A549 (cell line): ENCODE data around the gene SHISA4. TPM values are rescaled to one million over a fixed set of nuclear protein-coding genes. Genes with fewer than 3 reads are reported as not detected.

ENCODE experiments used
- ATAC-seq, 2 experiments: fragments of 200-7000 bp in 1 of 2; fragments of >200 bp in 1 of 2; cut with Nextera tagmentation in 1 of 2; cut with Tn5 transposase in 1 of 2; 3 replicates each; pipeline versions ENCODE4 v1.8.0 to v1.9.1; 2018 to 2020; ENCODE audit warnings: mild to moderate bottlenecking in 1 of 2, moderate library complexity in 1 of 2
- CTCF ChIA-PET: fragments of 300-600 bp; sonication (Branson Sonifier 250); formaldehyde crosslinking; extraction: SDS; loops from one replicate; lab custom pipeline; 2021; ENCODE audit warnings: antibody characterized with exemption, inconsistent platforms; lab: Yijun Ruan, JAX
- POLR2A ChIA-PET: fragments of 350-600 bp; formaldehyde crosslinking; extraction: SDS; loops from one replicate; lab custom pipeline; 2021; ENCODE audit warnings: antibody characterized with exemption, inconsistent platforms; lab: Yijun Ruan, JAX
- DNase-seq, 2 experiments: peaks; one replicate each; pipeline versions ENCODE4 v3.0.0 to v3.0.0-alpha.2; 2011 to 2016; ENCODE audit warnings: low read depth in 1 of 2, low spot score in 1 of 2
- FAIRE-seq: peaks from 2 replicates; lab custom pipeline; 2011; peaks lifted over from hg19 to GRCh38; lab: Jason Lieb, UNC
- H3K27ac ChIP-seq, 2 experiments: fragments of >200 bp; sonication (Bioruptor Twin); formaldehyde crosslinking; 3 replicates each; pipeline ENCODE4 v1.5.1; 2016 to 2017
- H3K4me1 ChIP-seq: fragments of >200 bp; sonication (Bioruptor Twin); formaldehyde crosslinking; 3 replicates; pipeline ENCODE4 v1.6.1; 2016
- H3K4me2 ChIP-seq: fragments of >200 bp; sonication (Bioruptor Twin); formaldehyde crosslinking; 3 replicates; pipeline ENCODE4 v1.6.1; 2016
- H3K4me3 ChIP-seq: fragments of >200 bp; sonication (Bioruptor Twin); formaldehyde crosslinking; 3 replicates; pipeline ENCODE4 v1.5.1; 2016
- H3K9me3 ChIP-seq: fragments of >200 bp; sonication (Bioruptor Twin); formaldehyde crosslinking; 3 replicates; pipeline ENCODE4 v1.6.1; 2016
- ATOH8 ChIP-seq: fragments of 250-450 bp; sonication (Bioruptor Pico); IDR thresholded peaks from 2 replicates; pipeline ENCODE4 v1.5.0; 2020; ENCODE audit warnings: low read depth, mild to moderate bottlenecking, moderate library complexity
- BCL3 ChIP-seq: fragments of >200 bp; sonication (Bioruptor Twin); formaldehyde crosslinking; IDR thresholded peaks from 3 replicates; pipeline ENCODE4 v1.6.1; 2016
- BHLHE40 ChIP-seq: IDR thresholded peaks from 2 replicates; pipeline ENCODE4 v1.6.1; 2012; ENCODE audit warnings: low read depth, low read length, inconsistent platforms
- CEBPB ChIP-seq, 2 experiments: fragments of >200 bp in 1 of 2; sonication (Bioruptor Twin) in 1 of 2; formaldehyde crosslinking in 1 of 2; IDR thresholded peaks; 2 replicates each; pipeline ENCODE4 v1.6.1; 2012 to 2016
- CHD2 ChIP-seq: fragments of 150-350 bp; IDR thresholded peaks from 2 replicates; pipeline ENCODE4 v1.6.1; 2014; ENCODE audit warnings: low read length; ENCODE audit not compliant: partially characterized antibody
- ELK1 ChIP-seq: fragments of 150-350 bp; IDR thresholded peaks from 2 replicates; pipeline ENCODE4 v1.6.1; 2014; ENCODE audit warnings: low read depth, mild to moderate bottlenecking, low read length
- FOSL2 ChIP-seq, 2 experiments: fragments of 450-650 bp in 1 of 2; fragments of >200 bp in 1 of 2; sonication (Bioruptor Twin) in 1 of 2; formaldehyde crosslinking; IDR thresholded peaks; 2 replicates each; pipeline versions ENCODE4 v1.5.0 to v1.6.1; 2016 to 2020; ENCODE audit warnings: mild to moderate bottlenecking in 1 of 2, moderate library complexity in 1 of 2
- HEYL ChIP-seq: fragments of 250-450 bp; sonication (Bioruptor Pico); IDR thresholded peaks from 2 replicates; pipeline ENCODE4 v1.8.0; 2021; ENCODE audit warnings: mild to moderate bottlenecking, moderate library complexity
- HOXB13 ChIP-seq: fragments of 250-450 bp; sonication (Bioruptor Pico); IDR thresholded peaks from 2 replicates; pipeline ENCODE4 v1.5.0; 2020; ENCODE audit warnings: low read depth, mild to moderate bottlenecking, moderate library complexity
- JUN ChIP-seq, 2 experiments: fragments of >200 bp; sonication (Bioruptor Twin); formaldehyde crosslinking; IDR thresholded peaks; 2 replicates in 1 of 2; 3 replicates in 1 of 2; pipeline ENCODE4 v1.6.1; 2016 to 2017
- JUNB ChIP-seq: fragments of >200 bp; sonication (Bioruptor Twin); formaldehyde crosslinking; IDR thresholded peaks from 2 replicates; pipeline ENCODE4 v1.6.1; 2016
- KDM1A ChIP-seq: fragments of 200-600 bp; sonication (generic); IDR thresholded peaks from 2 replicates; pipeline ENCODE4 v1.6.1; 2016; ENCODE audit warnings: low read depth, mild to moderate bottlenecking
- KDM5A ChIP-seq: fragments of 200-600 bp; sonication (generic); IDR thresholded peaks from 2 replicates; pipeline ENCODE4 v1.6.1; 2016; ENCODE audit warnings: antibody characterized with exemption, mild to moderate bottlenecking
- MAFK ChIP-seq: fragments of 450-650 bp; IDR thresholded peaks from 2 replicates; pipeline ENCODE4 v1.6.1; 2014; ENCODE audit not compliant: partially characterized antibody
- NFE2L2 ChIP-seq: fragments of 150-350 bp; conservative IDR thresholded peaks from 2 replicates; pipeline ENCODE4 v1.6.1; 2014; ENCODE audit warnings: low read length
- NPAS2 ChIP-seq: fragments of 250-450 bp; sonication (Bioruptor Pico); IDR thresholded peaks from 2 replicates; pipeline ENCODE4 v1.8.0; 2022; ENCODE audit warnings: mild to moderate bottlenecking, moderate library complexity, borderline replicate concordance
- PBX3 ChIP-seq: IDR thresholded peaks from 2 replicates; pipeline ENCODE4 v1.6.1; 2012
- PHF8 ChIP-seq: fragments of 200-600 bp; sonication (generic); IDR thresholded peaks from 2 replicates; pipeline ENCODE4 v1.6.1; 2016; ENCODE audit warnings: low read depth, mild to moderate bottlenecking, antibody characterized with exemption, moderate library complexity, borderline replicate concordance
- POLR2AphosphoS2 ChIP-seq: conservative IDR thresholded peaks from 2 replicates; pipeline ENCODE4 v1.6.1; 2012; ENCODE audit warnings: low read length, improper control_type of control experiment, inconsistent platforms
- RAD21 ChIP-seq, 2 experiments: fragments of >200 bp in 1 of 2; sonication (Bioruptor Twin) in 1 of 2; formaldehyde crosslinking in 1 of 2; IDR thresholded peaks in 1 of 2; conservative IDR thresholded peaks in 1 of 2; 2 replicates in 1 of 2; 3 replicates in 1 of 2; pipeline ENCODE4 v1.6.1; 2012 to 2018; ENCODE audit warnings: inconsistent platforms in 1 of 2
- RARB ChIP-seq: fragments of 250-450 bp; sonication (Bioruptor Pico); IDR thresholded peaks from 2 replicates; pipeline ENCODE4 v1.8.0; 2021; ENCODE audit warnings: mild to moderate bottlenecking, moderate library complexity
- REST ChIP-seq: fragments of 200-600 bp; sonication (generic); IDR thresholded peaks from 2 replicates; pipeline ENCODE4 v1.6.1; 2016; ENCODE audit warnings: antibody characterized with exemption, mild to moderate bottlenecking, moderate library complexity
- RFX5 ChIP-seq: fragments of 450-650 bp; IDR thresholded peaks from 2 replicates; pipeline ENCODE4 v1.7.1; 2014; ENCODE audit warnings: antibody characterized with exemption, mild to moderate bottlenecking, moderate library complexity
- TP53 ChIP-seq: fragments of 250-450 bp; sonication (Bioruptor Pico); IDR thresholded peaks from 2 replicates; pipeline ENCODE4 v1.5.0; 2021; ENCODE audit warnings: mild to moderate bottlenecking, moderate library complexity
- ZC3H11A ChIP-seq: fragments of 450-650 bp; IDR thresholded peaks from 2 replicates; pipeline ENCODE4 v1.6.1; 2014; ENCODE audit warnings: antibody characterized with exemption, mild to moderate bottlenecking
- ZNF302 ChIP-seq: fragments of 250-450 bp; sonication (Bioruptor Pico); IDR thresholded peaks from 2 replicates; pipeline ENCODE4 v1.9.0; 2021; ENCODE audit warnings: inconsistent platforms, mild to moderate bottlenecking, moderate library complexity
- ZSCAN20 ChIP-seq: fragments of 250-450 bp; sonication (Bioruptor Pico); IDR thresholded peaks from 2 replicates; pipeline ENCODE4 v1.8.0; 2022; ENCODE audit warnings: mild to moderate bottlenecking, moderate library complexity
- WGBS: methylation state at CpG from one replicate; pipeline ENCODE4 v1.1.6; 2017; ENCODE audit errors: missing lambda C conversion rate; 5-methylcytosine and 5-hydroxymethylcytosine counted together
- polyA plus RNA-seq, 4 experiments: library from polyadenylated mRNA; depleted of rRNA in 3 of 4; stranded (reverse); fragments of >200 nt; fragmentation: RNase III in 1 of 4; extraction: RNeasy Plus Mini Kit Qiagen cat#74134 plus additional on column Dnase treatment in 1 of 4; gene quantifications; 2 replicates in 3 of 4; 3 replicates in 1 of 4; pipeline ENCODE4 v1.2.3, GENCODE V29; 2011 to 2017

SHISA4 gene
- polyA plus RNA-seq, 2 of the 4 experiments (the other 2 are of a cell fraction): 10.0 to 15.0 TPM

- DNase-seq (no peak), FAIRE-seq (no peak), ATAC-seq (no peak)
- no peak overlapping the region for H3K4me3 ChIP-seq
- ChIA-PET CTCF (interaction anchor here (1.3 to 1.7 kb wide), 4 partner anchors 10 to 47 kb away, joined by 3 to 8 read pairs (median 6); partner anchors contain the start of gene IPO9), POLR2A (no interaction called here)
- no peak overlapping the region for H3K27ac ChIP-seq
- TF ChIP-seq NPAS2 (CRISPR knock-in tag) (no peak), POLR2AphosphoS2 (no peak), JUNB (no peak), RAD21 (conservative IDR thresholded peaks at IDR 0.05 in 1 of 2, IDR thresholded peaks at IDR 0.05 in 1 of 2) (no peak), BCL3 (no peak), ZSCAN20 (no peak), TP53 (CRISPR knock-in tag) (no peak), ATOH8 (no peak), KDM5A (no peak), CEBPB (IDR thresholded peaks at IDR 0.05) (no peak), BHLHE40 (no peak), FOSL2 (IDR thresholded peaks at IDR 0.05) (no peak), FOSL2 (CRISPR knock-in tag; IDR thresholded peaks at IDR 0.05) (no peak), CHD2 (no peak), NFE2L2 (no peak), HOXB13 (CRISPR knock-in tag) (no peak), RARB (no peak), HEYL (no peak)
- no peak overlapping the region for H3K4me2 ChIP-seq
- peaks cover 14% of the 10 kb centered on the region for H3K4me1 ChIP-seq
- no peaks in the 10 kb centered on the region for H3K9me3 ChIP-seq
- WGBS: 94% methylated on average over 4 of the region's 4 CpGs
Observed at GRCh38 chr1:201840055-201840454, 48.6 kb upstream of the SHISA4 start.

- ChIA-PET POLR2A (no interaction called here), CTCF (interaction anchor here (1.3 to 1.7 kb wide), 4 partner anchors 9 to 48 kb away, joined by 3 to 8 read pairs (median 6); partner anchors contain the start of gene IPO9)
- FAIRE-seq (no peak), ATAC-seq (no peak), DNase-seq (no peak)
- Histone ChIP-seq H3K4me2 (no peak overlapping the region), H3K4me3 (no peak overlapping the region), H3K27ac (no peak overlapping the region), H3K9me3 (no peaks in the 10 kb centered on the region), H3K4me1 (peaks cover 17% of the 10 kb centered on the region)
- no peak for TF ChIP-seq JUN (IDR thresholded peaks at IDR 0.05)
- no peak for TF ChIP-seq MAFK
- TF ChIP-seq REST: no peak
- TF ChIP-seq CHD2: no peak
- no peak for TF ChIP-seq ZC3H11A
- no peak for TF ChIP-seq ZNF302 (CRISPR knock-in tag)
- no peak for TF ChIP-seq JUNB
- no peak for TF ChIP-seq PBX3
- no peak for TF ChIP-seq KDM1A
- no peak for TF ChIP-seq PHF8
- no peak for TF ChIP-seq FOSL2 (IDR thresholded peaks at IDR 0.05)
- TF ChIP-seq FOSL2 (CRISPR knock-in tag; IDR thresholded peaks at IDR 0.05): no peak
- no peak for TF ChIP-seq RFX5
- TF ChIP-seq ZSCAN20: no peak
- no peak for TF ChIP-seq HOXB13 (CRISPR knock-in tag)
- no peak for TF ChIP-seq TP53 (CRISPR knock-in tag)
- no peak for TF ChIP-seq BHLHE40
- no peak for TF ChIP-seq ELK1
- WGBS: 94% methylated on average over 1 of the region's 1 CpG
Observed at GRCh38 chr1:201840490-201840889, 48.2 kb upstream of the SHISA4 start.
